Heart left ventricle (tissue), 13 donors: ENCODE results near the gene SBNO1.

Experiments used
- POLR2A ChIP-seq, 2 donors: fragments of 450-650 bp; IDR thresholded peaks; one replicate each; pipeline ENCODE4 v1.6.1; 2017; ENCODE audit warnings: antibody characterized with exemption in 2 of 2, mild to moderate bottlenecking in 2 of 2, moderate library complexity in 2 of 2
- TF ChIP-seq, protein P1 (sequence below), 12 donors: fragments of 200-600 bp; sonication (generic) in 4 of 12; IDR thresholded peaks; one replicate each; pipeline versions ENCODE4 v1.5.0 to v1.8.0; 2018 to 2022; ENCODE audit warnings: antibody characterized with exemption in 12 of 12, mild to moderate bottlenecking in 5 of 12
- donor health status: ischemic (EF 13 %, LVEDD 7.1; RV severe dilation, severe dysfunction).
- donor health status: DM: no; HTN: yes; CAD: no.
- donor health status: DM: no; HTN: no; CAD: no.
- donor health status: ischemic (EF 25% LVEDD 6.9; RV normal size, moderate dysfunction).
- donor health status: ischemic (EF 25% LVEDD 5.7; RV mildly dilated, moderate dysfunction).
- donor health status: ischemic (EF 35%, LVEDD 5.7; RV mildly dilated, moderate dysfunction).
- donor health status: nonischemic (EF 11% LVEDD 7.7; RV severe dilation, severe dysfunction).
- donor health status: DM: yes; HTN: yes; CAD: no.
- donor health status: PGD.
- donor health status: ischemic (EF 29% LVEDD 5.4; RV normal size, mild dysfunction).
- donor health status: nonischemic (EF 23%, LVEDD 6.1; RV moderate dilation, normal function).

DNA sequence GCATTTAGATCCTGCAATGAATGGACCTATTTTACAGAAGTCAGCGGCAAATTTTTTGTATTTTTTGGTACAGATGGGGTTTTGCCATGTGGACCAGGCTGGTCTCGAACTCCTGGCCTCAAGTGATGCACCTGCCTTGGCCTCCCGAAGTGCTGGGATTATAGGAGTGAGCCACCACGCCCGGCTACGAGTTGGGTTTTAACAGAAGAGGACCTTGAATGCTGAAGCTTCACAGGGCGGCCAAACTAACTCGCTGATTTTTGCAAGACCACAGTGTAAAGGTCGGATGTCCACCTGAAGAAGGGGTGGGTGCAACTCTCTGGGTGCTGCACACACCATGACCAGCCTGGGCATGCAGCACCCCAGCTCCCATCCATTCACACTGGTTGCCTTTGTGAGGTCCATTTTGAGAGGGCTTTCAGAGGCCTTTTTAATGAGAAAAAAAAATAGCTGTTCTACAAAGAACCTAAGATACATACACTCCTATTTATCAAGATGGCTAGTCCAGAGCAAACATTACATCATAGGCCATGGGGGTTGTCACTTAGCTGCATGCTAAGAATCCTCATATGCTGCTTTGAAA, 71.4 kb downstream of the SBNO1 start:
- TF ChIP-seq, protein P1, sequence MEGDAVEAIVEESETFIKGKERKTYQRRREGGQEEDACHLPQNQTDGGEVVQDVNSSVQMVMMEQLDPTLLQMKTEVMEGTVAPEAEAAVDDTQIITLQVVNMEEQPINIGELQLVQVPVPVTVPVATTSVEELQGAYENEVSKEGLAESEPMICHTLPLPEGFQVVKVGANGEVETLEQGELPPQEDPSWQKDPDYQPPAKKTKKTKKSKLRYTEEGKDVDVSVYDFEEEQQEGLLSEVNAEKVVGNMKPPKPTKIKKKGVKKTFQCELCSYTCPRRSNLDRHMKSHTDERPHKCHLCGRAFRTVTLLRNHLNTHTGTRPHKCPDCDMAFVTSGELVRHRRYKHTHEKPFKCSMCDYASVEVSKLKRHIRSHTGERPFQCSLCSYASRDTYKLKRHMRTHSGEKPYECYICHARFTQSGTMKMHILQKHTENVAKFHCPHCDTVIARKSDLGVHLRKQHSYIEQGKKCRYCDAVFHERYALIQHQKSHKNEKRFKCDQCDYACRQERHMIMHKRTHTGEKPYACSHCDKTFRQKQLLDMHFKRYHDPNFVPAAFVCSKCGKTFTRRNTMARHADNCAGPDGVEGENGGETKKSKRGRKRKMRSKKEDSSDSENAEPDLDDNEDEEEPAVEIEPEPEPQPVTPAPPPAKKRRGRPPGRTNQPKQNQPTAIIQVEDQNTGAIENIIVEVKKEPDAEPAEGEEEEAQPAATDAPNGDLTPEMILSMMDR (IDR thresholded peaks at IDR 0.05) = no peak
- no peak for TF ChIP-seq POLR2A (IDR thresholded peaks at IDR 0.05)
